OCI-LY1 (cell line): Measurements from ENCODE around the gene FAM83F.

Source experiments
- H2AFZ ChIP-seq: fragments of 200-600 bp; sonication (generic), shearing (Covaris generic); 2 replicates; pipeline ENCODE4 v1.6.0; 2014; ENCODE audit warnings: antibody characterized with exemption, mild to moderate bottlenecking, low read length
- H3F3A ChIP-seq: fragments of 200-600 bp; sonication (generic), shearing (Covaris generic); 2 replicates; pipeline ENCODE4 v1.6.0; 2014; ENCODE audit warnings: mild to moderate bottlenecking, antibody characterized with exemption, low read length, moderate library complexity; ENCODE audit not compliant: insufficient read depth
- H3K27ac ChIP-seq: fragments of 200-600 bp; sonication (generic); 2 replicates; pipeline ENCODE4 v1.5.1; 2014; ENCODE audit warnings: low read length, mixed run types, mild to moderate bottlenecking, low read depth; ENCODE audit not compliant: poor library complexity, severe bottlenecking
- H3K27me3 ChIP-seq: fragments of 200-600 bp; sonication (generic); 2 replicates; pipeline ENCODE4 v1.6.0; 2014; ENCODE audit warnings: antibody characterized with exemption, mild to moderate bottlenecking, low read length, moderate library complexity; ENCODE audit not compliant: insufficient read depth
- H3K36me3 ChIP-seq: fragments of 200-600 bp; sonication (generic); 2 replicates; pipeline ENCODE4 v1.6.1; 2014; ENCODE audit warnings: mild to moderate bottlenecking, antibody characterized with exemption, low read length, moderate library complexity, mixed read lengths; ENCODE audit not compliant: insufficient read depth
- H3K4me1 ChIP-seq: fragments of 200-600 bp; sonication (generic); 2 replicates; pipeline ENCODE4 v1.5.1; 2014; ENCODE audit warnings: mild to moderate bottlenecking, low read length, moderate library complexity; ENCODE audit not compliant: insufficient read depth, severe bottlenecking
- H3K4me2 ChIP-seq: fragments of 200-600 bp; sonication (generic), shearing (Covaris generic); 2 replicates; pipeline ENCODE4 v1.6.1; 2014; ENCODE audit warnings: low read length
- H3K4me3 ChIP-seq: fragments of 200-600 bp; sonication (generic); 2 replicates; pipeline ENCODE4 v1.5.1; 2014; ENCODE audit warnings: low read length, low read depth, mild to moderate bottlenecking, mixed read lengths; ENCODE audit not compliant: poor library complexity, severe bottlenecking
- H3K79me2 ChIP-seq: fragments of 200-600 bp; shearing (Covaris generic); 2 replicates; pipeline ENCODE4 v1.6.1; 2016; ENCODE audit warnings: mixed run types, low read length, mixed read lengths; ENCODE audit not compliant: insufficient read depth
- H3K9ac ChIP-seq: fragments of 200-600 bp; sonication (generic), shearing (Covaris generic); 2 replicates; pipeline ENCODE4 v1.6.1; 2014; ENCODE audit warnings: mild to moderate bottlenecking, low read length, mixed read lengths
- H3K9me2 ChIP-seq: fragments of 200-600 bp; sonication (generic), shearing (Covaris generic); 2 replicates; pipeline ENCODE4 v1.6.1; 2014; ENCODE audit warnings: low read depth, mild to moderate bottlenecking, low read length, mixed read lengths
- H3K9me3 ChIP-seq: fragments of 200-600 bp; shearing (Covaris generic); 2 replicates; pipeline ENCODE4 v1.6.1; 2014; ENCODE audit warnings: low read length, mixed read lengths
- H4K20me1 ChIP-seq: fragments of 200-600 bp; sonication (generic), shearing (Covaris generic); 2 replicates; pipeline ENCODE4 v1.6.0; 2016; ENCODE audit warnings: mild to moderate bottlenecking, low read length; ENCODE audit not compliant: insufficient read depth
- CTCF ChIP-seq: fragments of 200-600 bp; sonication (generic), shearing (Covaris generic); IDR thresholded peaks from 2 replicates; pipeline ENCODE4 v1.5.1; 2017; ENCODE audit warnings: mild to moderate bottlenecking, antibody characterized with exemption, low read length, moderate library complexity, mixed read lengths
- EZH2 ChIP-seq: fragments of 200-600 bp; sonication (generic), shearing (Covaris generic); IDR thresholded peaks from 2 replicates; pipeline ENCODE4 v1.8.0; 2017; ENCODE audit warnings: borderline replicate concordance, mixed run types, mild to moderate bottlenecking, antibody characterized with exemption, low read length, moderate library complexity, mixed read lengths

Gene FAM83F

GRCh38 chr22:40000171-40000570 lies 5.4 kb downstream of the FAM83F start:
- no peak for TF ChIP-seq CTCF
- no peak for TF ChIP-seq EZH2
- no peaks in the 10 kb centered on the region for H3K79me2 ChIP-seq

GRCh38 chr22:40001106-40001505 lies 6.4 kb downstream of the FAM83F start:
- no peaks in the 10 kb centered on the region for H3K36me3 ChIP-seq
- no peaks in the 10 kb centered on the region for H4K20me1 ChIP-seq
- no peak overlapping the region for H2AFZ ChIP-seq
- H3K4me1 ChIP-seq = no peaks in the 10 kb centered on the region
- H3K9ac ChIP-seq = no peak overlapping the region
- no peak overlapping the region for H3K4me3 ChIP-seq
- no peaks in the 10 kb centered on the region for H3K9me3 ChIP-seq
- no peak overlapping the region for H3K27ac ChIP-seq
- H3F3A ChIP-seq = no peaks in the 10 kb centered on the region
- no peak overlapping the region for H3K4me2 ChIP-seq
- H3K79me2 ChIP-seq = no peaks in the 10 kb centered on the region
- peaks cover 16% of the 10 kb centered on the region; the same call in 1 of the 2 replicates for H3K27me3 ChIP-seq
- TF ChIP-seq EZH2 (no peak), CTCF (no peak)
- no peaks in the 10 kb centered on the region for H3K9me2 ChIP-seq

More at GRCh38 chr22:40000171-40000570, 5.4 kb downstream of the FAM83F start:
- H3K4me3 ChIP-seq = no peak overlapping the region
- no peak overlapping the region for H3K27ac ChIP-seq
- H3K4me2 ChIP-seq = no peak overlapping the region
- H3K27me3 ChIP-seq = peaks cover 10% of the 10 kb centered on the region; the same call in 1 of the 2 replicates
- H3F3A ChIP-seq = no peaks in the 10 kb centered on the region
- H3K4me1 ChIP-seq = no peaks in the 10 kb centered on the region
- no peak overlapping the region for H2AFZ ChIP-seq
- no peak overlapping the region for H3K9ac ChIP-seq
- H3K36me3 ChIP-seq = no peaks in the 10 kb centered on the region
- H4K20me1 ChIP-seq = no peaks in the 10 kb centered on the region
- no peaks in the 10 kb centered on the region for H3K9me2 ChIP-seq
- H3K9me3 ChIP-seq = no peaks in the 10 kb centered on the region

GRCh38 chr22:40001800-40002577 lies 7.2 kb downstream of the FAM83F start:
- Histone ChIP-seq H3K79me2 (no peaks in the 10 kb centered on the region), H3K9ac (no peak overlapping the region), H3F3A (no peaks in the 10 kb centered on the region), H3K4me3 (no peak overlapping the region), H3K27ac (no peak overlapping the region), H3K9me2 (no peaks in the 10 kb centered on the region), H2AFZ (no peak overlapping the region), H3K4me1 (no peaks in the 10 kb centered on the region), H3K27me3 (peaks cover 16% of the 10 kb centered on the region; the same call in 1 of the 2 replicates), H3K4me2 (no peak overlapping the region), H3K9me3 (no peaks in the 10 kb centered on the region), H4K20me1 (no peaks in the 10 kb centered on the region), H3K36me3 (no peaks in the 10 kb centered on the region)
- TF ChIP-seq CTCF (no peak), EZH2 (no peak)
